Measurements from ENCODE around the gene PNMA6E. TPM values are rescaled to one million over a fixed set of nuclear protein-coding genes. Genes with fewer than 3 reads are reported as not detected.

Gene PNMA6E
- total and polyA plus RNA-seq, 2 of the 13 experiments (the other 11 are each of a cell fraction or from before 2014, with no cell fraction given): not detected

GRCh38 chrX:153433161-153433680, 32.1 kb upstream of the PNMA6E start:
- FAIRE-seq (no peak), DNase-seq (ENCODE audit: low spot score) (no peak), ATAC-seq (no peak)
- no CpG with 5 or more reads among the region's 12 CpGs for WGBS (ENCODE audit: low lambda C conversion rate)
- Histone ChIP-seq H3K4me2 (ENCODE audit: low read depth, low read length) (no peak overlapping the region), H3K36me3 (replicated peaks in 1 of 2; ENCODE audit: control insufficient read depth in 1 of 2, insufficient read depth in 2 of 2, low read length in 2 of 2) (no peaks in the 10 kb centered on the region), H3K27me3 (ENCODE audit: control insufficient read depth in 1 of 2, insufficient read depth in 2 of 2, low read length in 2 of 2) (no peaks in the 10 kb centered on the region; a peak in 1 of 5 replicates), H2AFZ (ENCODE audit: low read length) (no peak overlapping the region), H3K9me3 (ENCODE audit: low read length) (no peaks in the 10 kb centered on the region), H3K4me1 (ENCODE audit: insufficient read depth, low read length) (no peaks in the 10 kb centered on the region), H4K20me1 (ENCODE audit: insufficient read depth, low read length) (no peaks in the 10 kb centered on the region), H3K79me2 (ENCODE audit: insufficient read depth, low read length) (no peaks in the 10 kb centered on the region), H3K9ac (ENCODE audit: insufficient read depth, low read depth, low read length) (no peak overlapping the region), H3K4me3 (replicated peaks in 1 of 3; ENCODE audit: insufficient read depth in 1 of 3, low read depth in 2 of 3, low read length in 3 of 3) (no peak overlapping the region), H3K27ac (ENCODE audit: extremely low read length, insufficient read depth, low read length) (no peak overlapping the region)
- no TSS peak for BruUV-seq (replicated peaks)
- ChIA-PET CTCF (ENCODE audit: low intra/inter-chr PET ratio, low total read pairs) (no interaction called here), POLR2A (no interaction called here)
- in situ Hi-C loops (cut with HindIII; ENCODE audit: extremely low pct_ligation_motif_present, low pct_unique_long_range_greater_than_20kb) (no loop called here), intact Hi-C loops (cut with micrococcal nuclease; ENCODE audit: unreplicated experiment) (no loop called here)
- TF ChIP-seq ZNF768 (CRISPR knock-in tag; IDR thresholded peaks at IDR 0.05) (no peak), ZNF496 (CRISPR knock-in tag; IDR thresholded peaks at IDR 0.05; ENCODE audit: insufficient replicate concordance) (no peak), ZFP62 (CRISPR knock-in tag; IDR thresholded peaks at IDR 0.05) (no peak), ZNF34 (CRISPR knock-in tag; IDR thresholded peaks at IDR 0.05; ENCODE audit: borderline replicate concordance) (no peak), ZNF10 (CRISPR knock-in tag; IDR thresholded peaks at IDR 0.05; ENCODE audit: borderline replicate concordance, low read depth) (no peak), TCF7 (IDR thresholded peaks at IDR 0.05; ENCODE audit: low read depth) (no peak), GATAD1 (CRISPR knock-in tag; IDR thresholded peaks at IDR 0.05) (no peak), HHEX (CRISPR knock-in tag; IDR thresholded peaks at IDR 0.05) (no peak), ZNF264 (CRISPR knock-in tag; IDR thresholded peaks at IDR 0.05) (no peak)
- TF ChIP-seq, protein P1, sequence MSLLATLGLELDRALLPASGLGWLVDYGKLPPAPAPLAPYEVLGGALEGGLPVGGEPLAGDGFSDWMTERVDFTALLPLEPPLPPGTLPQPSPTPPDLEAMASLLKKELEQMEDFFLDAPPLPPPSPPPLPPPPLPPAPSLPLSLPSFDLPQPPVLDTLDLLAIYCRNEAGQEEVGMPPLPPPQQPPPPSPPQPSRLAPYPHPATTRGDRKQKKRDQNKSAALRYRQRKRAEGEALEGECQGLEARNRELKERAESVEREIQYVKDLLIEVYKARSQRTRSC (CRISPR knock-in tag; IDR thresholded peaks at IDR 0.05; ENCODE audit: low read depth): no peak
- TF ChIP-seq, protein P2, sequence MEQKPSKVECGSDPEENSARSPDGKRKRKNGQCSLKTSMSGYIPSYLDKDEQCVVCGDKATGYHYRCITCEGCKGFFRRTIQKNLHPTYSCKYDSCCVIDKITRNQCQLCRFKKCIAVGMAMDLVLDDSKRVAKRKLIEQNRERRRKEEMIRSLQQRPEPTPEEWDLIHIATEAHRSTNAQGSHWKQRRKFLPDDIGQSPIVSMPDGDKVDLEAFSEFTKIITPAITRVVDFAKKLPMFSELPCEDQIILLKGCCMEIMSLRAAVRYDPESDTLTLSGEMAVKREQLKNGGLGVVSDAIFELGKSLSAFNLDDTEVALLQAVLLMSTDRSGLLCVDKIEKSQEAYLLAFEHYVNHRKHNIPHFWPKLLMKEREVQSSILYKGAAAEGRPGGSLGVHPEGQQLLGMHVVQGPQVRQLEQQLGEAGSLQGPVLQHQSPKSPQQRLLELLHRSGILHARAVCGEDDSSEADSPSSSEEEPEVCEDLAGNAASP (CRISPR knock-in tag; IDR thresholded peaks at IDR 0.05; ENCODE audit: borderline replicate concordance): no peak
- TF ChIP-seq, protein P3, sequence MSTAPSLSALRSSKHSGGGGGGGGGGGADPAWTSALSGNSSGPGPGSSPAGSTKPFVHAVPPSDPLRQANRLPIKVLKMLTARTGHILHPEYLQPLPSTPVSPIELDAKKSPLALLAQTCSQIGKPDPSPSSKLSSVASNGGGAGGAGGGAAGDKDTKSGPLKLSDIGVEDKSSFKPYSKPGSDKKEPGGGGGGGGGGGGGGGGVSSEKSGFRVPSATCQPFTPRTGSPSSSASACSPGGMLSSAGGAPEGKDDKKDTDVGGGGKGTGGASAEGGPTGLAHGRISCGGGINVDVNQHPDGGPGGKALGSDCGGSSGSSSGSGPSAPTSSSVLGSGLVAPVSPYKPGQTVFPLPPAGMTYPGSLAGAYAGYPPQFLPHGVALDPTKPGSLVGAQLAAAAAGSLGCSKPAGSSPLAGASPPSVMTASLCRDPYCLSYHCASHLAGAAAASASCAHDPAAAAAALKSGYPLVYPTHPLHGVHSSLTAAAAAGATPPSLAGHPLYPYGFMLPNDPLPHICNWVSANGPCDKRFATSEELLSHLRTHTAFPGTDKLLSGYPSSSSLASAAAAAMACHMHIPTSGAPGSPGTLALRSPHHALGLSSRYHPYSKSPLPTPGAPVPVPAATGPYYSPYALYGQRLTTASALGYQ (CRISPR knock-in tag; IDR thresholded peaks at IDR 0.05): no peak
- TF ChIP-seq, protein P4, sequence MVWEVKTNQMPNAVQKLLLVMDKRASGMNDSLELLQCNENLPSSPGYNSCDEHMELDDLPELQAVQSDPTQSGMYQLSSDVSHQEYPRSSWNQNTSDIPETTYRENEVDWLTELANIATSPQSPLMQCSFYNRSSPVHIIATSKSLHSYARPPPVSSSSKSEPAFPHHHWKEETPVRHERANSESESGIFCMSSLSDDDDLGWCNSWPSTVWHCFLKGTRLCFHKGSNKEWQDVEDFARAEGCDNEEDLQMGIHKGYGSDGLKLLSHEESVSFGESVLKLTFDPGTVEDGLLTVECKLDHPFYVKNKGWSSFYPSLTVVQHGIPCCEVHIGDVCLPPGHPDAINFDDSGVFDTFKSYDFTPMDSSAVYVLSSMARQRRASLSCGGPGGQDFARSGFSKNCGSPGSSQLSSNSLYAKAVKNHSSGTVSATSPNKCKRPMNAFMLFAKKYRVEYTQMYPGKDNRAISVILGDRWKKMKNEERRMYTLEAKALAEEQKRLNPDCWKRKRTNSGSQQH (CRISPR knock-in tag; IDR thresholded peaks at IDR 0.05; ENCODE audit: low read depth): no peak

Data from HepG2 (cell line).